PFSK-1 (cell line): Measurements from ENCODE around the gene PPM1H.

Experiments used
- SIN3A ChIP-seq: IDR thresholded peaks from 2 replicates; pipeline ENCODE4 v1.6.1; 2012; ENCODE audit warnings: mild to moderate bottlenecking, low read length, moderate library complexity, borderline replicate concordance; ENCODE audit not compliant: insufficient read depth
- TAF1 ChIP-seq: IDR thresholded peaks from 2 replicates; pipeline ENCODE4 v1.6.1; 2012; ENCODE audit warnings: low read length, control low read depth, borderline replicate concordance; ENCODE audit not compliant: insufficient read depth
- TF ChIP-seq, protein P1 (sequence below), 2 experiments: IDR thresholded peaks; 2 replicates each; pipeline versions ENCODE4 v1.6.1 to v1.8.0; 2011 to 2012; ENCODE audit warnings: low read depth in 2 of 2, low read length in 2 of 2, control low read depth in 1 of 2, inconsistent platforms in 1 of 2, mild to moderate bottlenecking in 1 of 2, moderate library complexity in 1 of 2; ENCODE audit not compliant: insufficient read depth in 1 of 2

DNA sequence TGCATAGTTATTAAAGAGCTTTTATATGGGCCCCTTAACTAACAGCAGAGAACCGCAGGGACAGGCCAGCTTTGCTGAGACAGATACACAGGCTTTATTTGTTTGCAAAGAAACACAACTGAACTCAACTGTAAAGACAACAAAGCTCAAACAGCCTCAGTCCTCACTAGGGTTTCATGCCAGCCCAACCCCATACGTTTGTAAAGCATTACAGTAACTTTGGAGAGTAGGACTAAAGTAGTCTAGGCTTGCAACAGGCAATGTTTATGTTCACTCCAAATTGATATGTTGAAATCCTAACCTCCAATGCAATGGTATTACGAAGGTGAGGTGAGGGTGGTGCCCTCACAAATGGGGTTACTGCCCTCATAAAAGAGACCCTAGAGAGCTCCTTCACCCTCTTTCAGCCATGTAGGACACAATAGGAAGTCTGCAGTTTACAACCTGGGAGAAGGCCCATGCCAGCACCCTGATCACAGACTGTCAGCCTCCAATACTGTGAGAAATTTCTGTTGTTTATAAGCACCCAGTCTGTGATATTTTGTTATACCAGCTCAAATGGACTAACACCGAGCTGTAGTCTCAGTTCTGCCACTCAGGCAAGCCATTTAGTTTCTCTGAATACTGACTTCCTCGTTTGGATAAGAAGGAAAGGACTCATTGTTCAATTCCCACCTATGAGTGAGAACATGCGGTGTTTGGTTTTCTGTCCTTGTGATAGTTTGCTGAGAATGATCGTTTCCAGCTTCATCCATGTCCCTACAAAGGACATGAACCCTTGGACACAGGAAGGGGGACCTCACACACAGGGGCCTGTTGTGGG is 35.2 kb downstream of the PPM1H start:
- TF ChIP-seq SIN3A (no peak), TAF1 (no peak)
- TF ChIP-seq, protein P1, sequence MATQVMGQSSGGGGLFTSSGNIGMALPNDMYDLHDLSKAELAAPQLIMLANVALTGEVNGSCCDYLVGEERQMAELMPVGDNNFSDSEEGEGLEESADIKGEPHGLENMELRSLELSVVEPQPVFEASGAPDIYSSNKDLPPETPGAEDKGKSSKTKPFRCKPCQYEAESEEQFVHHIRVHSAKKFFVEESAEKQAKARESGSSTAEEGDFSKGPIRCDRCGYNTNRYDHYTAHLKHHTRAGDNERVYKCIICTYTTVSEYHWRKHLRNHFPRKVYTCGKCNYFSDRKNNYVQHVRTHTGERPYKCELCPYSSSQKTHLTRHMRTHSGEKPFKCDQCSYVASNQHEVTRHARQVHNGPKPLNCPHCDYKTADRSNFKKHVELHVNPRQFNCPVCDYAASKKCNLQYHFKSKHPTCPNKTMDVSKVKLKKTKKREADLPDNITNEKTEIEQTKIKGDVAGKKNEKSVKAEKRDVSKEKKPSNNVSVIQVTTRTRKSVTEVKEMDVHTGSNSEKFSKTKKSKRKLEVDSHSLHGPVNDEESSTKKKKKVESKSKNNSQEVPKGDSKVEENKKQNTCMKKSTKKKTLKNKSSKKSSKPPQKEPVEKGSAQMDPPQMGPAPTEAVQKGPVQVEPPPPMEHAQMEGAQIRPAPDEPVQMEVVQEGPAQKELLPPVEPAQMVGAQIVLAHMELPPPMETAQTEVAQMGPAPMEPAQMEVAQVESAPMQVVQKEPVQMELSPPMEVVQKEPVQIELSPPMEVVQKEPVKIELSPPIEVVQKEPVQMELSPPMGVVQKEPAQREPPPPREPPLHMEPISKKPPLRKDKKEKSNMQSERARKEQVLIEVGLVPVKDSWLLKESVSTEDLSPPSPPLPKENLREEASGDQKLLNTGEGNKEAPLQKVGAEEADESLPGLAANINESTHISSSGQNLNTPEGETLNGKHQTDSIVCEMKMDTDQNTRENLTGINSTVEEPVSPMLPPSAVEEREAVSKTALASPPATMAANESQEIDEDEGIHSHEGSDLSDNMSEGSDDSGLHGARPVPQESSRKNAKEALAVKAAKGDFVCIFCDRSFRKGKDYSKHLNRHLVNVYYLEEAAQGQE (IDR thresholded peaks at IDR 0.05; ENCODE audit: insufficient read depth in 1 of 2, low read depth in 2 of 2, low read length in 2 of 2): no peak
